Cardiac fibroblast (primary cell): Measurements from ENCODE around the gene RFT1.

ENCODE experiments used
- DNase-seq, 2 donors: peaks; one replicate each; pipeline versions ENCODE4 v3.0.0 to v3.0.0-alpha.2; 2010; ENCODE audit warnings: low read depth in 2 of 2
- H3K4me3 ChIP-seq, 2 donors: replicated peaks in 1 of 2; 1 replicate in 1 of 2; 2 replicates in 1 of 2; pipeline ENCODE4 v1.5.1; 2011; ENCODE audit warnings: low read depth in 2 of 2, low read length in 2 of 2, mild to moderate bottlenecking in 2 of 2, moderate library complexity in 1 of 2
- CTCF ChIP-seq: IDR thresholded peaks from one replicate; pipeline ENCODE4 v1.5.1; 2011; ENCODE audit warnings: low read depth, mild to moderate bottlenecking, low read length, inconsistent platforms

RFT1 gene

GRCh38 chr3:53074366-53074696, 55.9 kb downstream of the RFT1 start:
- no peak for DNase-seq
- no peak overlapping the region for H3K4me3 ChIP-seq
- TF ChIP-seq CTCF = peak; percentile 4

- DNase-seq = no peak
- no peak for TF ChIP-seq CTCF
- H3K4me3 ChIP-seq = peak overlapping the region; percentile 50 to 57
These were observed 56.5 kb downstream of the RFT1 start for GRCh38 chr3:53073553-53074365.

- H3K4me3 ChIP-seq = peak overlapping the region; percentile 50 to 57
- DNase-seq = peak; percentile 79
- peak; percentile 89 for TF ChIP-seq CTCF
These were observed 57.3 kb downstream of the RFT1 start for GRCh38 chr3:53072653-53073552.

GRCh38 chr3:53071882-53072431, 58.3 kb downstream of the RFT1 start:
- TF ChIP-seq CTCF = no peak
- no peak for DNase-seq
- H3K4me3 ChIP-seq = no peak overlapping the region

- no peak overlapping the region for H3K4me3 ChIP-seq
- DNase-seq = peak in 1 of 2 donors; percentile 26
- no peak for TF ChIP-seq CTCF
These were observed 60.7 kb downstream of the RFT1 start for GRCh38 chr3:53069422-53070068.

- TF ChIP-seq CTCF = no peak
- no peak overlapping the region for H3K4me3 ChIP-seq
- DNase-seq = no peak
These were observed 62.1 kb downstream of the RFT1 start for GRCh38 chr3:53068176-53068575.
